GM20431 (cell line): ENCODE measurements around the gene SELENOO.
"Not testable (repeated sequence)": the region's sequence is repeated elsewhere in the genome, so short reads cannot be mapped to it uniquely, and the experiment has no call there.

Source experiments
- in situ Hi-C: fragments of 300-500 bp; cut with MseI, MboI; formaldehyde crosslinking; loops from one replicate; pipeline ENCODE4 v1.15.0; 2020; ENCODE audit warnings: low sequenced_read_pairs; ENCODE audit not compliant: unreplicated experiment

Gene SELENOO, protein sequence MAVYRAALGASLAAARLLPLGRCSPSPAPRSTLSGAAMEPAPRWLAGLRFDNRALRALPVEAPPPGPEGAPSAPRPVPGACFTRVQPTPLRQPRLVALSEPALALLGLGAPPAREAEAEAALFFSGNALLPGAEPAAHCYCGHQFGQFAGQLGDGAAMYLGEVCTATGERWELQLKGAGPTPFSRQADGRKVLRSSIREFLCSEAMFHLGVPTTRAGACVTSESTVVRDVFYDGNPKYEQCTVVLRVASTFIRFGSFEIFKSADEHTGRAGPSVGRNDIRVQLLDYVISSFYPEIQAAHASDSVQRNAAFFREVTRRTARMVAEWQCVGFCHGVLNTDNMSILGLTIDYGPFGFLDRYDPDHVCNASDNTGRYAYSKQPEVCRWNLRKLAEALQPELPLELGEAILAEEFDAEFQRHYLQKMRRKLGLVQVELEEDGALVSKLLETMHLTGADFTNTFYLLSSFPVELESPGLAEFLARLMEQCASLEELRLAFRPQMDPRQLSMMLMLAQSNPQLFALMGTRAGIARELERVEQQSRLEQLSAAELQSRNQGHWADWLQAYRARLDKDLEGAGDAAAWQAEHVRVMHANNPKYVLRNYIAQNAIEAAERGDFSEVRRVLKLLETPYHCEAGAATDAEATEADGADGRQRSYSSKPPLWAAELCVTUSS

DNA sequence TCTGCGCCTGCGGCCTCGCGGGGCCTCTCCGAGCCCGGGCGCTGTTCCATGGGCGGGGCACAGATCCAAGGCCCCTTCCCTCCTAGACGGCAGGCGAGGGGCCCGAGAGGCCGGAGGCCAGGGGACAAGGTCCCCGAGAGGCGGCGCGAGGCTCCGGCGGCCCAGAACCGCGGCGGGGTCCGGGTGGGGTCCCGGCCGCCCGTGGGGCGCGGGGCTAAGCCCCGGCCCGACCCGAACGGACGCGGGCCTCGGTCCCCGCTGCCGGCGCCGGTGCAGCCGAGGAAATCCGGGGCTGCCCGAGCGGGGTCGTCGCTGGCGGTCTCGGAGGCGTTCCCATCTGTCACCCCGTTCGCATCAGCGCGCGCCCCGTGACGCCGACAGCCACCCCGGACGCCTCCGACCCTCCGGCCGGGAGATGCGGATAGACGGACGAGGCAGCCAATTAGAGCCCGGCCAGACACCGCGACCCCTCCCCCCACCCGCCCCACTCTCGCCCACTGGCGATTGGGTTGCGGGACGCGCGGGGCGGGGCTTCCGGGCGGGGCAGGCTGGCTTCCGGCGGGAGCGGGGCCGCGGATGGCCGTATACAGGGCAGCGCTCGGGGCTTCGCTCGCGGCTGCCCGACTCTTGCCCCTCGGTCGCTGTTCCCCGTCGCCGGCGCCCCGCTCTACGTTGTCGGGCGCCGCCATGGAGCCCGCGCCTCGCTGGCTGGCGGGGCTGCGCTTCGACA is at the start of gene SELENOO:
Gene SELENOO (plus strand): TSS at position 551 of the 730 bp plus-strand sequence. CDS start 26 bp downstream, at position 577.
- in situ Hi-C loops, result no loop called here

DNA sequence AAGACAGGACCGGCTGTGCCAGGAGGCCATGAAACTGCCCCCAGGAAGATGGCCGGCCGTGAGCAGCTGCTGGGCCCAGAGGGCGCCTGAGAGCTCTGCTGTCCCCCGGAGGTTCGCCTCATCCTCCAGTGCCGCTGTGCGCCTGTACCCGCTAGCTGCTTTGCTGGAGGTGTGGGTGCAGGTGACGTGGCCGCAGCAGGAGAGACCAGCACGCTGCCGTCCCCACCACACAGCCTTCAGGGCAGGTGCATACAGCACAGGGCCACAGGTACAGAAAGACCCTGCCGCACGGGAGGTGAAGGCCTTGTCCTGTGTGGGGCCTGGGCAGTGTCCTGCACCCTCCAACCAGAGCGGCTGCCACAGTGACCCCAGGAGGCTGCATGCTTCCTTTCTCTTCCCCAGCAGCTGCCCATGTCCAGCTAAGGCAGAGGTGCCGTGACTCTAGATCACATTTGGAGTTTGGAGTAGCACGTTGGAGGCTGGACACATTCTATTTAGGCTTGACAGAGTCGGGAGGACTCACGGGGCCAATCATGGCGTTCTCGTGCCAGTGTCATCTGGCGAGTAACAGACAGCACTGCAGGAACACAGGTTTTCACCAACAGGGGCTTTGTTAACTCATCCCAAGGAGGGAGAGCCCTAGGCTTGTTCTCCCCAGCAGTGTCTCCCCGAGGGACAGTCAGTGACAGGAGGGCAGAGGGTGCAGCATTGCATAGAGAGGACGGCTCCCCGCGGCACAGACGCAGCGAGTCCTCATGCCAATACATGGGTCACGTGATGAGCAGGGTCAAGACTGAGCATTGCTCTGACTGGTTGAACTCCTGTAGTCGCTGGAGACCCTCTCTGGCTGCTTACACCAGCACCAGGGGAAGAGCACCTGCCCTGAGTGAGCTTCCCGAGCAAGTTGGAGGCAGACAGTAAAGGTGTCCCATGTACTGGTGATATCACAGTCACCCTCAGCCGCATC is 49.0 kb upstream of the SELENOO start:
- in situ Hi-C loops, result no loop called here

DNA sequence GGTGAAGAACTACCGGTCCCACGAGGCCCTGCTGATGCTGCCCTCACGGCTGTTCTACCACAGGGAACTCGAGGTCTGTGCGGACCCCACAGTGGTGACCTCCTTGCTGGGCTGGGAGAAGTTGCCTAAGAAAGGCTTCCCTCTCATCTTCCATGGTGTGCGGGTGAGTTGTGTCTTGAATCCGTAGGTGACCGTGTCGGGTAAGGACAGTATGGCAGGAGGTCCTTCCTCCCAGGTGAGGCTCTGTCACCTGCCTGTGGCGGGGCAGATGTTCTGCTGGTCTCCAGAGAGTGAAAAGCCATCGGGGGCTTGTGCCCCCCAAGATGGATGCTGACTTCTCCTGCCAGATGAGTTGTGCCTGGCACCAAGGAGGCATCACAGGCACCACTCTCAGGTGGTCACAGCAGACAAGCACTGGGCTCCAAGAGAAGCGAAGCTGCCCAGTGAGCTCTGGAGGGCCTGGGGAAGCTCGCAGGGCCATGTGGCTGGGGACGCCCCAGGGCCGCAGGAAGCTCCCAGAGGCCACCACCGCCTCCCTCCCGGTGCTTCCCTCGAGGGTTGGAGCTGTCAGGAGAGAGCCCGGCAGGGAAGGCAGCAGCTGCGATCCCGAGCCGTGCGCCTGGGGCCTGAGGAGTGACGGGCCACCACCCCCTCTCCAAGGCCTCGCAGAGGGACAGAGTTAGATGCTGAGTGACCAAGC is 47.6 kb upstream of the SELENOO start:
- in situ Hi-C loops, result no loop called here

DNA sequence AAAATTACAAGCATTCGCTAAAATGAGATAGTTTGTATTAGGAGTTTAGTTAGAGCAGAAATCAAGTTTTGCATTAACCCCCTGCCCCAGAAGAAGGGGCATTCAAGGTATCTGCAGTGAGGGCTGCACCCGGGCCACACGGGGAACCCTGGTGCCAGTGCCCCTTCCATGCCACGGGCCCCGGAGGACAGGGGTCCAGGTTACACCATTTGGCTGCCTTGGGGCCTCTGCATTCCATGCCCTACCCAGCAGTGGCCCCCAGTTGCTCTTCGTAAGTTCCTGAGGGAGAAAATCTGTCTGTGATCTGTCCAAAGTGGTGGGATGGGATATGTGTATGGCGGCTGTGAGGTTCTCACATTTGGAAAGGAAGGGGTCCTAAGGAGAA is 47.1 kb upstream of the SELENOO start:
- in situ Hi-C loops, result no loop called here

DNA sequence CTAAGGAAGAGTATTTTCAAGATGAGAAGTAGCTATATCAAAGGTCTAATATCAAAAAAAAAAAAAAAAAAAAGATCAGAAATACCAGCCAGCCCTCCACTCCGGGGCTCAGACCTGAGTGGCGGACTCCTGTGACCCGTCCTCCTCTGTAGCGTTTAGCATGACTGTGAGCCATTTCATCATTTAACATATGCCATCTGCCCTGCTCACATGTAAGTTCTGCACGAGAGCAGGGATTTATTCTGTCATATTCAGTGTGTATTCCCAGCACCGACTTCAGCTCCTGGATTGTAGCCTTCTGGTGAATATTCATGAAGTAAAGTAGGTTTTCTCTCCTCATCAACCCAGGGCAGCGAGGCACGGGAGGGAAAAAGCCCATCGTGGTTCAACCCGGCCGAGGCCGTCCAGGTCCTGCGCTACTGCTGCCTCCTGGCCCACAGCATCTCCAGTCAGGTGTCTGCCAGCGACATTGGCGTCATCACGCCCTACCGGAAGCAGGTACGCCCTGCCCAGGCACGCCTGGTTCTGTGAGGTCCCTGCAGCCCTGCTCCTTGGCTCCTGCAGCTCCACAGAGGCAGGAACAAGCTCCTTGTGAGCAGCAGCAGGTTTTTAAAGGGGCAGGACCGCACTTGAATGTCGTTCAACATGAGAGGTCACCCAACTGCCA is 43.0 kb upstream of the SELENOO start:
- in situ Hi-C loops, result no loop called here

DNA sequence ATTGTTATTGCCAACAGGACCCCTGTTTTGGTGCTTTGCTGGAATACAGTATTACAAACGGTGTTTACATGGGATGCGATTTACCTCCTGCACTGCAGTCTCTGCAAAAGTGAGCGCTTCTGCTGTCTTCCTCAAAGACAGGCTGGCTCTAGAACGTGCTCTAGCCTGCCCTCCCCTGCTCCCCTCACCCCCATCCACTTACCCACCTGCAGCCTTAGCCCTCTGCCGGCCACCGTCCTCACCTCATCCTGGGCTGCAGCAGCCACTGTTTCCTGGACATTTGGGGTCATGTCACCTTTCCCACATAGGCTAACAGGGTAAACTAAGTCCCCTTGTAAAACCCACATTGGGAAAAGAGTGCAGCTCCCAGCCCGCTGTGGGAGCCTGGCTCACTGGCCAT is 39.9 kb upstream of the SELENOO start:
- in situ Hi-C loops, result no loop called here

DNA sequence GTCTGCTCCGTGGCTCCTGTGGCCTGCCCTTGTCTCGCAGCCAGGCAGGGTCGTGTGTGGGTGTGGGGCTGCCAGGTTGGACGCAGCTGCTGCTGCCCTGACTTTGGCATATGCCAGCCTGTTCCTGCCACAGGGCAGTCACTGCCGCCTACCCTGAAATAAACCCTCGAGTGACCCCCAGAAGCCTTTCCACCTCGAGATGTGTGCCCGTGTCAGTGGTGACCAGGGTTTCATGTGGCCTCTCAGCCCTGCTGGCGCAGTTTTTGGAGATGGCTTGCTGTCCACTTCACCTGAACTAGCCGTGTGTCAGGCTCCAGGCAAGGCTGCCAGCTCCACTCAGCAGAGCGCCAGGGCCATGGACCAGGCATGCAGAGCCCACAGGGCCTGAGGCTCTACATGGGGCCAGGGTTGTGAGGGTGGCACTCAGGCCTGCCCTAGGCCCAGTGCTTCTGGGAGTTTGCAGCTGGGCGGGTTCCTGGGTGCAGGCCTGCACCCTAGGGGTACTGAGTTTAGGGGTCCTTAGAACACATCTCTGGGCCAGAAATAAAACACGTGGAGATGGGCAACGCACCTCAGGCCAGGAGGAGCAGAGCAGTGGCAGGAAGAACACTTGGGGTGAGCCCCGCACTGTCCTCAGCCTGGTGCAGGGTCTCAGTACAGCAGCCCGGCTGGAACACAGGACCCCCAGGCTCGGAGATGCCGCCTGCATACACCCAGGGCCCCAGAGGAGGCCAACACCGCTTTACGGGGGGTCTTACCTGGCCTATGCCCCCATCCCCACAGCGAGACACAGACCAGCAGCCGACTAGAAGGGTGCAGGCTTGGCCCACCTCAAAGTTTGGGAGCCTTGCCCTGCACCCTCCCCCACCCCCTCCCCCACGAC is 39.1 kb upstream of the SELENOO start:
- in situ Hi-C loops, result no loop called here

DNA sequence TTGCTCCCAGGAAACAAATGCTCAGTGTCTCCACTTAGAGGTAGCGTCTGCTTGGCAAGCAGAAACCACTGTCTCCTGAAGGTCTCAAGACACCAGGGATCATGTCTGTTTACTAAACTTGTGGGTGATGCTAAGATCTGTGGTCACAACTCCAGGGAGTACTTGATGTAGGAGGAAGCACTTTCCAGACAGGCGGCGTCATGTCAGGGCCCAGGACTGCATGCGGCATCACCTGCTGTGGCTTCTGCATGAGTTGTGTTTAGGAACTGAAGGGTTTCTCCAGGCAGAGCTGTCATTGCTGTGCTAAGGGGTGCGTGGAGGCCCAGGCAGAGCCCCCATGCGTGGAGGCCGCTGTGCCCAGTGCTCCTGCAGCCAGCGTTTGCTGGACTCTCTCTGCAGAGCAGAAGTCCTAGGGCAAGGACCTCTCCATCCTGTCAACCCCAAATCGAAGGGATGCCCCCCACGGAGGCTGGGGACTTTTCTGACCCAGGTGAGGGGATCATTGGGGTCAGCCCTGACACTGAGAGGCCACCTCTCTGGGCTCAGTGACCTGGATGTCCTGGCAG is 38.3 kb upstream of the SELENOO start:
- in situ Hi-C loops, result no loop called here

DNA sequence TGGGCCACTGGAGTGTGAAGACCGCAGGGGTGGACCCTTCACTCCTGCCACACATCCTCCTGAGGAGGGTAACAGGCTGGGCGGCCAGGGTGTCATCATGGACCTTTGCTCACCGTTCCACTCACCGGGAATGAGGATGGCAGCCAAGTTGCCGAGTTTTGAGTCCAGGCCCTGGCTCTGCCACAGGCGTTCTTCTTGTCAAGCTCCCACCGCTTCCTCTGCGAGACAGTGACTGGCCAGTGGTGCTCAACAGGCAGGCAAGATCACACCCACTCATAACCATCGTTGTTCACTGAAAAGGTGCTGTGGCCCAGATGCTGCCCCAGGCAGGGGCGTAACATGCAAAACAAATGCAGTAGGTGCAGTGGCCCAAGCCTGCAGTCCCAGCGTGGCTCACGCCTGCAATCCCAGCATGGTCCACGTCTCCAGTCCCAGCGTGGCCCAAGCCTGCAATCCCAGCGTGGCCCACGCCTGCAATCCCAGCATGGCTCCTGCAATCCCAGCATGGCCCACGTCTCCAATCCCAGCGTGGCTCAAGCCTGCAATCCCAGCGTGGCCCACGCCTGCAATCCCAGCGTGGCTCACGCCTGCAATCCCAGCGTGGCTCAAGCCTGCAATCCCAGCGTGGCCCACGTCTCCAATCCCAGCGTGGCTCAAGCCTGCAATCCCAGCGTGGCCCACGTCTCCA is 35.2 kb upstream of the SELENOO start:
- in situ Hi-C loops, result no loop called here

DNA sequence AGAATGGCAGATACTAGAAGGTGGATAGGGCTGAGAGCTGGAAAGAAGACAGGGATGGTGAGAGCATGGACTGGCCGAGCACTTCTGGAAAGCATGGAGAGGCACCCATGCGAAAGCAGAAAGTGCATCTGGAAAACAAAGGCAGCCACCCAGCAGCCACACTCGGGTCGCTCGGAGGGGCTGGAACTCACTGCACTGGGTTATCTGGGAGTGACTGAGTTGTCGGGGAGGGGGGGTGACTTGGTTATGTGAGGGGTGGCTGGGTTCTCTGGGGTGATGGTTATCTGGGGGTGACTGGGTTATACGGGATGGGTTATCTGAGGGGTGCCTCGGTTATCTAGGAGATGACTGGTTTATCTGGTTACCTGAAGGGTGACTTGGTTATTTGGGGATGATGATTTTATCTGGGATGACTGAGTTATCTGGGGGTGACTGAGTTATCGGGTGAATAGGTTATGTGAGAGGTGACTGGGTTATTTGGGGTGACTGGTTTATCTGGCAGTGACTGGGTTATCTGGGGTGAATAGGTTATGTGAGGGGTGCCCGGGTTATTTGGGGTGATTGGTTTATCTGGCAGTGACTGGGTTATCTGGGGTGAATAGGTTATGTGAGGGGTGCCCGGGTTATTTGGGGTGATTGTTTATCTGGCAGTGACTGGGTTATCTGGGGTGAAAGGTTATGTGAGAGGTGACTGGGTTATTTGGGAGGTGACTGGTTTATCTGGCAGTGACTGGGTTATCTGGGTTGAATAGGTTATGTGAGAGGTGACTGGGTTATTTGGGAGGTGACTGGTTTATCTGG is 32.9 kb upstream of the SELENOO start:
- in situ Hi-C loops, result no loop called here

DNA sequence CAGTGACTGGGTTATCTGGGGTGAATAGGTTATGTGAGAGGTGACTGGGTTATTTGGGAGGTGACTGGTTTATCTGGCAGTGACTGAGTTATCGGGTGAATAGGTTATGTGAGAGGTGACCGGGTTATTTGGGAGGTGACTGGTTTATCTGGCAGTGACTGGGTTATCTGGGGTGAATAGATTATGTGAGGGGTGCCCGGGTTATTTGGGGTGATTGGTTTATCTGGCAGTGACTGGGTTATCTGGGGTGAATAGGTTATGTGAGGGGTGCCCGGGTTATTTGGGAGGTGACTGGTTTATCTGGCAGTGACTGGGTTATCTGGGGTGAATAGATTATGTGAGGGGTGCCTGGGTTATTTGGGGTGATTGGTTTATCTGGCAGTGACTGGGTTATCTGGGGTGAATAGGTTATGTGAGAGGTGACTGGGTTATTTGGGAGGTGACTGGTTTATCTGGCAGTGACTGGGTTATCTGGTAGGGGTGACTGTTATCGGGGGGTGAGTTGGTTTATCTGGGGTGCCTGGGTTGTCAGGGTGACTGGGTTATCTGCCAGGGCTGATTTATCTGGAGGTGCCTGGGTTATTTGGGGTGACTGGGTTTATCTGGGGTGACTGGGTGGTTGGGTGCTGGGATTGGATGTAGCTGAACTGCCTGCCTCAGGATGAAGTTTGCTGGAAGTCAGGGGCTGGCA is 32.2 kb upstream of the SELENOO start:
- in situ Hi-C loops, result not testable (repeated sequence)

DNA sequence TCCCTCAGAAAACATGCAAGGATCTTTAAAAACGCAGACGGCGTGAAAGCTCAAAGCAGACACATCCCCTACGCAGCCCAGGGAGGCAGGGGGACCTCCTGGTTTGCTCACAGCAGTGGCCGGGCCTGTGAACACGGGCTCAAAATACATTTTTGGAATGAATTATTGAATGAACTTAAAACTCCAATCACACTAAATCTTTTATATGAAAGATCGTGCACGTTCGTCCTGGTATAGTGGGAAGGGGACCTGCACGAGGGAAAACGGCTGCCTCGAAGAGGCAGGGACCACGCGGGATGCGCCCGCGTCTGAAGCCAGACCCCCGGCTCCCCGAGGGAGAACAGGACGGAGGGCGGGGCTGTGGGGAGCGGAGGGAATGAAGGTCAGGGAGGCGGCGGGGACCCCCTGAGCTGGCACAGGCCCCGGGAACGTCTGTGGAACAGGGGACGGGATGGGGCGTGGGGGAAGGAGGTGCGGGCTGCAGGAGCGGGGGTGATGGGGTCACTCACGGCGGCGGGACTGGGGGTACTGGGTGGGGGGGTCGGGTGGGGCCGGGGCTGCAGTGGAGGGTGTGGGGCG is 31.5 kb upstream of the SELENOO start:
- in situ Hi-C loops, result no loop called here

DNA sequence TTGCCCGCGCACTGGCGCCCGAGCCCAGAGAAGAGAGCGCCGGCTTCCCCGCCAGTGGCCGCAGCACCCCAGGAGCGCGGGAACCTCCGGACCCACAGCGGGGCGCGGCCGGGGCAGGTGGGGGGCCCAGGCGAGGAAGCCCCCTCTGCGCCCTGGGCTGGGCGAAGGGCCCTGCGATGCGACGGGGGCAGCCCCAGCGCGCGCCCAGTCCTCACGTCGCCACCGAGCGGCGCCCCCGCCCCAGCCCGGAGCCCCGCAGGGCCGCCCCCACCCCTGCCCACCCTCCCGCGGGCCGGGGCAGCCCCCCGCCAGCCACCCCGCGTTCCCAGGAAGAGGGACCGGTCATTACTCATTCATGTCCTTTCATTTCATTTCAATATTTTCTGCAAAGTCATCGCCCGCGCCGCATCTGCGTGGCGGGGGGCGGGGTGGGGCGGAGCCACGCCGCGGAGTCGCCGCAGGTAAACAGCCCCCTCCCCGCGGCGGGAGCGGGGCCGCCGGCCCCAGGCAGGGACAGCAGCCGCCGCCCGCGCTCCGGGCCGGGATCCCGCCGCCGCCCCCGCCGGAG is 31.0 kb upstream of the SELENOO start:
- in situ Hi-C loops, result no loop called here

DNA sequence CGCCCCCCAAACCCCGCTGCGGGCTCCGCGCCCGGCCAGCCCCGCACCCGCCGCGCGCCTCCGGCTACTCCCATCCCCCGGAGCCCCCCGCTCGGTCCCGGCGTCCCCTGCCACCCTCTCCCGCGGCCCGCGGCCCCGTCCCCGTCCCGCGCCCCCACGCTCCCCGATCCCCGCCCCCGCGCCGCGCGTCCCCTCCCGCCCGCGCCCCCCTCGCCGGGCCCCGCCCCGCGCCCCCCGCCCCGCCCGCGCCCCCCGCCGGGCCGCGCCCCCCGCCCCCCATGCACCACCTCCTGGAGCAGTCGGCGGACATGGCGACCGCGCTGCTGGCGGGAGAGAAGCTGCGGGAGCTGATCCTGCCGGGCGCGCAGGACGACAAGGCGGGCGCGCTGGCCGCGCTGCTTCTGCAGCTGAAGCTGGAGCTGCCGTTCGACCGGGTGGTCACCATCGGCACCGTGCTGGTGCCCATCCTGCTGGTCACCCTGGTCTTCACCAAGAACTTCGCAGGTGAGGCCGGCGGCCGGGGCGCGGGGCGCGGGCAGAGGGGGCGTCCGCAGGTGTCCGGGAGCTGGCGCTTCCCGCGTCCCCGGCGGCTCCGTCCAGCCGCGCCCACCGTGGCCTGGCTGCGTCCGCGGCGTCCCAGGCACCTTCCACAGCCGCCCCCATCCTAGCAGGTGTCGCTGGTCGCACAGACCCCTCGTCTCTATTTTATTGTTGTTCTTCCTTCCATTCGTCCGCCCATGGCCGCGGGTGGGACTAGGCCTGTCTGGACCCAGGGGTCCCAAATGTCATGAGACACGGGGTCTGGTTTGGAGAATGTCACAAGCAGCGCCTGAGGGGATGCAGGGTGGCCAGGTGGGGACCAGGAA is 30.1 kb upstream of the SELENOO start, which contains the start of gene PANX2:
Gene PANX2 (plus strand): TSS at position 279 of the 866 bp plus-strand sequence. CDS start 0 bp downstream, at position 279.
- in situ Hi-C loops, result no loop called here
